Fibroblast of skin of right quadriceps (primary cell): ENCODE data around the gene ACRBP.

Source experiments
- DNase-seq: peaks from one replicate; pipeline ENCODE4 v3.0.0-alpha.2; 2013

The ACRBP gene

GRCh38 chr12:6647083-6647604, at the start of gene ACRBP:
Gene ACRBP, minus strand, starts transcription at chr12:6647432. Its CDS starts 66 bp downstream, at chr12:6647366.
- DNase-seq, result peak; percentile 40

- no peak for DNase-seq
Measured at GRCh38 chr12:6695313-6696045, 48.2 kb upstream of the ACRBP start.

- DNase-seq, result no peak
Measured at GRCh38 chr12:6694701-6695100, 47.5 kb upstream of the ACRBP start.

- DNase-seq, result no peak
Measured at GRCh38 chr12:6693832-6694355, 46.7 kb upstream of the ACRBP start.

GRCh38 chr12:6692888-6693287, 45.7 kb upstream of the ACRBP start:
- DNase-seq, result no peak

GRCh38 chr12:6691473-6691872, 44.2 kb upstream of the ACRBP start:
- DNase-seq, result peak; percentile 77

- DNase-seq, result peak; percentile 100
Measured at GRCh38 chr12:6688999-6689882, 42.0 kb upstream of the ACRBP start, which contains the start of gene ZNF384. Gene ZNF384, minus strand, starts transcription at chr12:6689375. Its CDS starts 9,855 bp downstream, at chr12:6679520.

- peak; percentile 37 for DNase-seq
Measured at GRCh38 chr12:6688543-6688998, 41.3 kb upstream of the ACRBP start.

GRCh38 chr12:6685814-6686213, 38.6 kb upstream of the ACRBP start:
- no peak for DNase-seq

- peak; percentile 26 for DNase-seq
Measured at GRCh38 chr12:6684609-6685008, 37.4 kb upstream of the ACRBP start.

- DNase-seq, result no peak
Measured at GRCh38 chr12:6676962-6677361, 29.7 kb upstream of the ACRBP start.

GRCh38 chr12:6672143-6672542, 24.9 kb upstream of the ACRBP start:
- DNase-seq, result no peak

GRCh38 chr12:6667559-6668210, 20.5 kb upstream of the ACRBP start:
- no peak for DNase-seq

- no peak for DNase-seq
Measured at GRCh38 chr12:6666211-6666610, 19.0 kb upstream of the ACRBP start.

GRCh38 chr12:6664902-6665301, 17.7 kb upstream of the ACRBP start:
- DNase-seq, result peak; percentile 9

GRCh38 chr12:6662906-6663742, 15.9 kb upstream of the ACRBP start, which contains the start of gene ING4:
Gene ING4, minus strand, starts transcription at chr12:6663119. Its CDS starts 18 bp downstream, at chr12:6663101.
- DNase-seq, result peak; percentile 100

GRCh38 chr12:6662602-6662905, 15.3 kb upstream of the ACRBP start:
- DNase-seq, result no peak

- no peak for DNase-seq
Measured at GRCh38 chr12:6653987-6654386, 6.8 kb upstream of the ACRBP start.

- no peak for DNase-seq
Measured at GRCh38 chr12:6653342-6653741, 6.1 kb upstream of the ACRBP start.

- DNase-seq, result no peak
Measured at GRCh38 chr12:6652391-6652790, 5.2 kb upstream of the ACRBP start.

GRCh38 chr12:6650832-6651231, 3.6 kb upstream of the ACRBP start:
- DNase-seq, result no peak
